Spleen (tissue), 11 donors: ENCODE results near the gene SGPL1. TPM values are rescaled to one million over a fixed set of nuclear protein-coding genes. Genes with fewer than 3 reads are reported as not detected.

Experiments used
- DNase-seq: peaks from one replicate; pipeline ENCODE4 v3.0.0-alpha.2; 2020
- H3K27ac ChIP-seq, 8 donors: fragments of 200-600 bp; sonication (generic) in 7 of 8; 1 replicate in 4 of 8; 2 replicates in 4 of 8; pipeline versions ENCODE4 v1.5.0 to v1.8.0; 2016 to 2021; ENCODE audit warnings: inconsistent platforms in 4 of 8, mild to moderate bottlenecking in 4 of 8, moderate library complexity in 1 of 8
- H3K27me3 ChIP-seq, 7 donors: fragments of 200-600 bp; sonication (generic) in 6 of 7; replicated peaks in 1 of 7; 1 replicate in 4 of 7; 2 replicates in 3 of 7; pipeline versions ENCODE4 v1.5.0 to v1.8.0; 2016 to 2021; ENCODE audit warnings: inconsistent platforms in 3 of 7, mild to moderate bottlenecking in 1 of 7
- H3K36me3 ChIP-seq, 6 donors: fragments of 200-600 bp; sonication (generic) in 5 of 6; 1 replicate in 4 of 6; 2 replicates in 2 of 6; pipeline versions ENCODE4 v1.5.0 to v1.8.0; 2016 to 2021; ENCODE audit warnings: inconsistent platforms in 2 of 6
- H3K4me1 ChIP-seq, 6 donors: fragments of 200-600 bp; sonication (generic) in 5 of 6; 1 replicate in 3 of 6; 2 replicates in 3 of 6; pipeline versions ENCODE4 v1.5.0 to v1.8.0; 2016 to 2021; ENCODE audit warnings: inconsistent platforms in 3 of 6
- H3K4me3 ChIP-seq, 8 donors: fragments of 200-600 bp; sonication (generic) in 7 of 8; 1 replicate in 4 of 8; 2 replicates in 4 of 8; pipeline versions ENCODE4 v1.5.0 to v1.8.0; 2016 to 2021; ENCODE audit warnings: inconsistent platforms in 4 of 8, mild to moderate bottlenecking in 4 of 8, moderate library complexity in 2 of 8
- H3K9me3 ChIP-seq, 8 donors: fragments of 200-600 bp; sonication (generic) in 7 of 8; 1 replicate in 4 of 8; 2 replicates in 4 of 8; pipeline versions ENCODE4 v1.5.0 to v1.8.0; 2016 to 2021; ENCODE audit warnings: inconsistent platforms in 4 of 8
- POLR2A ChIP-seq, 3 donors: fragments of 450-650 bp; IDR thresholded peaks; one replicate each; pipeline ENCODE4 v1.5.1; 2017; ENCODE audit warnings: antibody characterized with exemption in 3 of 3, mild to moderate bottlenecking in 1 of 3
- POLR2AphosphoS5 ChIP-seq, 3 donors: sonication (generic); formaldehyde crosslinking; IDR thresholded peaks; one replicate each; pipeline ENCODE4 v1.5.1; 2017; ENCODE audit warnings: antibody characterized with exemption in 3 of 3
- WGBS, 5 donors: extraction: QIAGEN DNeasy Blood & Tissue Kit in 3 of 5; methylation state at CpG; one replicate each; pipeline versions ENCODE4 v1.1.5 to v1.1.7; 2013 to 2018; 5-methylcytosine and 5-hydroxymethylcytosine counted together
- intact Hi-C: fragments of 100-400 bp; cut with DNase I; formaldehyde crosslinking; loops from one replicate; pipeline ENCODE4 v1.15.0; 2023; ENCODE audit warnings: low total_unique reads
- polyA plus RNA-seq, 3 donors: library from polyadenylated mRNA; stranded (reverse); fragments of 200-250 nt; gene quantifications; one replicate each; pipeline ENCODE4 v1.2.1, GENCODE V29; 2013
- small RNA-seq, 4 donors: library from RNA; depleted of rRNA; stranded (forward); fragments of <200 nt; gene quantifications; one replicate each; pipeline ENCODE3, GENCODE V24; 2016
- total RNA-seq, 7 donors: library from RNA; depleted of rRNA in 3 of 7; stranded (reverse); fragments of >200 nt in 3 of 7; fragmentation: NEBNext Ultra II Directional in 4 of 7; extraction: Animal tissue kit (Norgen Biotek cat#: 25700) in 4 of 7; gene quantifications; one replicate each; pipeline versions ENCODE4 v1.1.0 to v1.2.1, GENCODE V29; 2016 to 2021
- TF ChIP-seq, protein P1 (sequence below), 11 experiments: fragments of 200-600 bp in 7 of 11; fragments of 450-650 bp in 4 of 11; sonication (generic) in 4 of 11; IDR thresholded peaks in 8 of 11; conservative IDR thresholded peaks in 3 of 11; 1 replicate in 7 of 11; 2 replicates in 4 of 11; pipeline versions ENCODE4 v1.4.0 to v1.8.0; 2016 to 2021; ENCODE audit warnings: antibody characterized with exemption in 11 of 11, inconsistent platforms in 4 of 11, mild to moderate bottlenecking in 1 of 11
- donor health status: healthy with polysubstance abuse.
- donor health status: DM: no; HTN: no; CAD: no; lungs with moderate emphysema.
- donor health status: DM: no; HTN: no; CAD: no.
- donor health status: Bipolar disorder and iron deficiency.
- donor health status: healthy.
- donor health status: DM: no; HTN: no; CAD: no.
- donor health status: DM: yes; HTN: yes; CAD: no.

Gene SGPL1
- total and polyA plus RNA-seq, 10 donors, result 6.8 to 75.1 (median 60.7) TPM

GRCh38 chr10:70930263-70931000 is 114.7 kb downstream of the SGPL1 start:
- WGBS, 5 donors, result 81 to 89% (median 86%) methylated on average over 17 of the region's 17 CpGs
- DNase-seq, result no peak
- TF ChIP-seq POLR2A (IDR thresholded peaks at IDR 0.05) (no peak), POLR2AphosphoS5 (IDR thresholded peaks at IDR 0.05) (no peak)
- TF ChIP-seq, protein P1, sequence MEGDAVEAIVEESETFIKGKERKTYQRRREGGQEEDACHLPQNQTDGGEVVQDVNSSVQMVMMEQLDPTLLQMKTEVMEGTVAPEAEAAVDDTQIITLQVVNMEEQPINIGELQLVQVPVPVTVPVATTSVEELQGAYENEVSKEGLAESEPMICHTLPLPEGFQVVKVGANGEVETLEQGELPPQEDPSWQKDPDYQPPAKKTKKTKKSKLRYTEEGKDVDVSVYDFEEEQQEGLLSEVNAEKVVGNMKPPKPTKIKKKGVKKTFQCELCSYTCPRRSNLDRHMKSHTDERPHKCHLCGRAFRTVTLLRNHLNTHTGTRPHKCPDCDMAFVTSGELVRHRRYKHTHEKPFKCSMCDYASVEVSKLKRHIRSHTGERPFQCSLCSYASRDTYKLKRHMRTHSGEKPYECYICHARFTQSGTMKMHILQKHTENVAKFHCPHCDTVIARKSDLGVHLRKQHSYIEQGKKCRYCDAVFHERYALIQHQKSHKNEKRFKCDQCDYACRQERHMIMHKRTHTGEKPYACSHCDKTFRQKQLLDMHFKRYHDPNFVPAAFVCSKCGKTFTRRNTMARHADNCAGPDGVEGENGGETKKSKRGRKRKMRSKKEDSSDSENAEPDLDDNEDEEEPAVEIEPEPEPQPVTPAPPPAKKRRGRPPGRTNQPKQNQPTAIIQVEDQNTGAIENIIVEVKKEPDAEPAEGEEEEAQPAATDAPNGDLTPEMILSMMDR (IDR thresholded peaks at IDR 0.05 in 8 of 11, conservative IDR thresholded peaks at IDR 0.05 in 3 of 11), result no peak

More at GRCh38 chr10:70930263-70931000, 114.7 kb downstream of the SGPL1 start:
- Histone ChIP-seq H3K27me3 (peaks cover 0 to 36% (median 0%) of the 10 kb centered on the region in 7 donors), H3K4me3 (no peak overlapping the region), H3K36me3 (no peaks in the 10 kb centered on the region), H3K4me1 (peaks cover 0 to 18% (median 9%) of the 10 kb centered on the region in 6 donors), H3K9me3 (no peaks in the 10 kb centered on the region), H3K27ac (no peak overlapping the region)
- intact Hi-C loops, result no loop called here

Small RNAs within 50 kb of the gene (small RNA-seq; reads per million reads assigned to genes)
- gene RPS26P40, result 0 reads per million in 4 donors

Other genes with a start within 250 kb of the SGPL1 start
- 10 to 100 TPM; 41.5 to 79.6 (median 56.8) TPM for gene PRF1, start 213.2 kb upstream of the SGPL1 start, total RNA-seq
- gene PRF1, start 213.2 kb upstream of the SGPL1 start, polyA plus RNA-seq, result 10 to 100 TPM in 1 of 3 donors, 1 to 10 TPM in 2; 6.6 to 11.3 (median 7.0) TPM
- gene ADAMTS14, start 143.4 kb upstream of the SGPL1 start, total RNA-seq, result 1 to 10 TPM in 1 of 7 donors, under 1 TPM in 6; 0.09 to 1.2 (median 0.46) TPM
- under 1 TPM; 0.26 to 0.39 (median 0.32) TPM for gene ADAMTS14, start 143.4 kb upstream of the SGPL1 start, polyA plus RNA-seq
- 1 to 10 TPM in 2 of 7 donors, under 1 TPM in 5; 0.56 to 2.9 (median 0.66) TPM for gene TBATA, start 30.6 kb upstream of the SGPL1 start, total RNA-seq
- gene TBATA, start 30.6 kb upstream of the SGPL1 start, polyA plus RNA-seq, result under 1 TPM in 1 of 3 donors, not detected in 2; 0.45 TPM
- gene PCBD1, start 72.6 kb downstream of the SGPL1 start, total RNA-seq, result 10 to 100 TPM; 24.5 to 36.1 (median 29.8) TPM
- gene PCBD1, start 72.6 kb downstream of the SGPL1 start, polyA plus RNA-seq, result 10 to 100 TPM; 25.0 to 45.6 (median 45.2) TPM